ENCODE measurements around the gene NPY4R. TPM values are rescaled to one million over a fixed set of nuclear protein-coding genes. Genes with fewer than 3 reads are reported as not detected.
"Not testable (repeated sequence)": the region's sequence is repeated elsewhere in the genome, so short reads cannot be mapped to it uniquely, and the experiment has no call there.

Gene NPY4R
- total RNA-seq, 1 experiment from 2014 or later: not detected

DNA sequence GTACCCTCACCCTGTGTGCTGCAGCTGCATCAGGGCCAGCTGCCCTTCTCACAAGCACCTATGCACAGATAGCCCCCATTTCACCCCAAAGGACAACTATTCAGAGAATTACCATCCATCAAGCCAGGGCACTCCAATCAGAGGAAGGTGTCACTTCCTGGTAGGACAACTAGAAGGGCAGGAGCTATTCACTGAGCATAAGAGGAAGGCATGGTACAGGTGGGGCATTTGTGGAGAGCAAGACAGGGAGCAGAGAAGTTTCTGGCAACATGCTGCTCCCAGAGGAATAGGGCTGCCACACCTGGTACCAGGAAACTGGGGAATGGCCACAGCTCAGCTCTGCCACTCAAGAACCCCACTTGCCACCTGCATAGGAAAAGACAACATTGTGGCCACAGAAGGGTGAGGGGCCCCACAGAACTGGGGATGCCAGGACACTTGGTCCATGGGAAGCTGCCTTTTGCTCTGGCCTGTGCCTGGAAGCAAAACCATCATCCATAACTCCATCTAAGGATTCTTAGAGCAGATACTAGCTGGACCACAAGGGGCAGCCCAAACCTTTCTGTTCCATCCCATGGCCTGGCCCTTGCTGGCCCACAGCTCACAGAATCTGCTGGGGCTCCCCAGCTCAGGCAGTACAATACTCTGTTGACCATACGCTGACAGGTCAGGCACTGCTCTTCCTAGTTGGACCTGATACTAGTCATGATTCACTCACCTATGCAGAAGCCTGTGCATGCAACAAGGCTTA lies 25.8 kb upstream of the NPY4R start:
- H3K4me3 Mint-ChIP-seq; H3K9me3 ChIP-seq (ENCODE audit: control insufficient read depth, low read depth, low read length); H3K9ac ChIP-seq (ENCODE audit: extremely low read depth, insufficient read length, low read length); H3K18ac ChIP-seq (ENCODE audit: insufficient read length, low read depth, low read length); H4K91ac ChIP-seq (ENCODE audit: insufficient read length, low read depth, low read length); H3K4me1 ChIP-seq (ENCODE audit: insufficient read depth, low read length); H3K27me3 Mint-ChIP-seq (ENCODE audit: low read depth); H3K4me2 ChIP-seq (ENCODE audit: insufficient read depth, insufficient read length, low read length); H2BK15ac ChIP-seq (ENCODE audit: low read depth, low read length); H2BK12ac ChIP-seq (ENCODE audit: insufficient read length, low read depth, low read length); H4K5ac ChIP-seq (ENCODE audit: insufficient read length, low read depth, low read length); H3K36me3 Mint-ChIP-seq (ENCODE audit: insufficient read depth in 1 of 3, low read depth in 3 of 3); H3K79me1 ChIP-seq (ENCODE audit: insufficient read depth, low read depth, low read length, poor library complexity, severe bottlenecking); H3K23me2 ChIP-seq (ENCODE audit: insufficient read length, low read depth, low read length, poor library complexity, severe bottlenecking); H3K4ac ChIP-seq (ENCODE audit: low read depth, low read length); H3K27me3 ChIP-seq (ENCODE audit: insufficient read depth, low read length); H2BK20ac ChIP-seq (ENCODE audit: low read depth, low read length, poor library complexity, severe bottlenecking); H3K27ac Mint-ChIP-seq; H2AFZ ChIP-seq (ENCODE audit: low read length); H3K27ac ChIP-seq (ENCODE audit: insufficient read length, low read depth, low read length); H2AK5ac ChIP-seq (ENCODE audit: insufficient read length, low read length); H3K14ac ChIP-seq (ENCODE audit: insufficient read depth, low read length); H3K56ac ChIP-seq (ENCODE audit: insufficient read length, low read depth, low read length); H2BK5ac ChIP-seq (ENCODE audit: insufficient read length, low read length); H3K9me3 Mint-ChIP-seq; H4K20me1 ChIP-seq (ENCODE audit: control insufficient read depth, insufficient read depth, insufficient read length); H3K4me1 Mint-ChIP-seq; H3K79me2 ChIP-seq (ENCODE audit: insufficient read depth, low read length); H3K23ac ChIP-seq (ENCODE audit: insufficient read length, low read depth, low read length); H2BK120ac ChIP-seq (ENCODE audit: low read depth, low read length, poor library complexity, severe bottlenecking); H4K8ac ChIP-seq (replicated peaks; ENCODE audit: insufficient read length, low read depth, low read length); H3T11ph ChIP-seq (ENCODE audit: low read length): not testable (repeated sequence)
- WGBS (ENCODE audit: extremely low coverage, insufficient read length, low lambda C conversion rate): no CpG with 5 or more reads among the region's 1 CpG
- peak; percentile 1 for DNase-seq

DNA sequence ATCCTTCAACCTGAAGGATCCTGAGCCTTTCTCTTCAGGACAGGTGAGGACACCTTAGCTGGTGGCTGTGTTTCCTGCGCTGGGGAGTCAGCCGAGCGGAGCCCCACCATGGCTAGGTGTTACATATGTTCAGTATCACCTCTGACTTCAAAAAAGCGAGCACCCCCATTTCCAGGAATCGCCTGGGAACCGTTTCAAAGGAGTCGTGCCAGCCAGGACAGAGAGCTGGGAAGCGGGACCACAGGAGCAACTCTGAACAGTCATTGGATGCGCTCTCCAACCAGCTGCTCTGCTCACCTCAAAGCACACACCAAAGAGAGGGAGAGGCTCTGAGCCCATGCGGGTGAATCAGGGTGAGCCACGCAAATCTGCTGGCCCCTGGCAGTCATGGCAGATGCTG lies 24.5 kb upstream of the NPY4R start:
- not testable (repeated sequence) for H3T11ph ChIP-seq (ENCODE audit: low read length); H3K79me1 ChIP-seq (ENCODE audit: insufficient read depth, low read depth, low read length, poor library complexity, severe bottlenecking); H3K14ac ChIP-seq (ENCODE audit: insufficient read depth, low read length); H3K27me3 Mint-ChIP-seq (ENCODE audit: low read depth); H4K91ac ChIP-seq (ENCODE audit: insufficient read length, low read depth, low read length); H2BK20ac ChIP-seq (ENCODE audit: low read depth, low read length, poor library complexity, severe bottlenecking); H3K23ac ChIP-seq (ENCODE audit: insufficient read length, low read depth, low read length); H2BK5ac ChIP-seq (ENCODE audit: insufficient read length, low read length); H4K20me1 ChIP-seq (ENCODE audit: control insufficient read depth, insufficient read depth, insufficient read length); H4K5ac ChIP-seq (ENCODE audit: insufficient read length, low read depth, low read length); H3K36me3 Mint-ChIP-seq (ENCODE audit: insufficient read depth in 1 of 3, low read depth in 3 of 3); H3K9me3 Mint-ChIP-seq; H2AFZ ChIP-seq (ENCODE audit: low read length); H3K18ac ChIP-seq (ENCODE audit: insufficient read length, low read depth, low read length); H3K23me2 ChIP-seq (ENCODE audit: insufficient read length, low read depth, low read length, poor library complexity, severe bottlenecking); H3K9me3 ChIP-seq (ENCODE audit: control insufficient read depth, low read depth, low read length); H3K56ac ChIP-seq (ENCODE audit: insufficient read length, low read depth, low read length); H3K4me3 Mint-ChIP-seq; H3K27ac Mint-ChIP-seq; H3K4me1 ChIP-seq (ENCODE audit: insufficient read depth, low read length); H3K79me2 ChIP-seq (ENCODE audit: insufficient read depth, low read length); H2AK5ac ChIP-seq (ENCODE audit: insufficient read length, low read length); H2BK12ac ChIP-seq (ENCODE audit: insufficient read length, low read depth, low read length); H3K27me3 ChIP-seq (ENCODE audit: insufficient read depth, low read length); H3K9ac ChIP-seq (ENCODE audit: extremely low read depth, insufficient read length, low read length); H4K8ac ChIP-seq (replicated peaks; ENCODE audit: insufficient read length, low read depth, low read length); H2BK120ac ChIP-seq (ENCODE audit: low read depth, low read length, poor library complexity, severe bottlenecking); H3K4ac ChIP-seq (ENCODE audit: low read depth, low read length); H3K27ac ChIP-seq (ENCODE audit: insufficient read length, low read depth, low read length); H3K4me2 ChIP-seq (ENCODE audit: insufficient read depth, insufficient read length, low read length); H3K4me1 Mint-ChIP-seq; H2BK15ac ChIP-seq (ENCODE audit: low read depth, low read length)
- no CpG with 5 or more reads among the region's 11 CpGs for WGBS (ENCODE audit: extremely low coverage, insufficient read length, low lambda C conversion rate)
- peak; percentile 10 for DNase-seq

Data from H9 (cell line).